Astrocyte of the spinal cord (primary cell): ENCODE measurements around the gene SKIL.

ENCODE experiments used
- DNase-seq: peaks from one replicate; pipeline ENCODE4 v3.0.0; 2011; ENCODE audit warnings: low read depth, low spot score
- H3K4me3 ChIP-seq: 2 replicates; pipeline ENCODE4 v1.5.1; 2011; ENCODE audit warnings: low read depth, mild to moderate bottlenecking, low read length, moderate library complexity
- in situ Hi-C: cut with HindIII; loops from 2 replicates; pipeline ENCODE4 v1.10.0; 2017; ENCODE audit warnings: low sequenced_read_pairs
- TF ChIP-seq, protein P1 (sequence below): IDR thresholded peaks from 2 replicates; pipeline ENCODE4 v1.5.1; 2012; ENCODE audit warnings: low read depth, mild to moderate bottlenecking, low read length, inconsistent platforms

SKIL gene

DNA sequence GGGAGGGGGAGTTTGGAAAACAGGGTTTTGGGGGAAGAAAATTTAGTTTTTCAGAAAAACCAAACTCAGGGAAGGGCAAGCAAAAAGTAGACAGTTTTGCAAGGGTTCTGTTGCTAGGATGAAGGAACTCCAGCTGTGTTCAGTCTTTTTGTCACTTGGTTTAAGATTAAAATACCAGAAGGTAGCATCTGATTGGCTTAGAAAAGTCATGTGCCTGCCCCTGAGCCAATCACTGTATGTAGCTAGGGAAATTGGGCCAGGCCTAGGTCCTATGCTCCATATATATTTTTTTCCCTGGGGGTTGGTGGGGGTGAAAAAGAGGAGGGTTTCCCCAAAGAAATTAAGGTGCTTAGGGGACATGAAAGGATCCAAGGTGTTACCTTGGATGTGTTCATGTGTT, 85.4 kb downstream of the SKIL start:
- in situ Hi-C loops: no loop called here
- no peak overlapping the region for H3K4me3 ChIP-seq
- TF ChIP-seq, protein P1, sequence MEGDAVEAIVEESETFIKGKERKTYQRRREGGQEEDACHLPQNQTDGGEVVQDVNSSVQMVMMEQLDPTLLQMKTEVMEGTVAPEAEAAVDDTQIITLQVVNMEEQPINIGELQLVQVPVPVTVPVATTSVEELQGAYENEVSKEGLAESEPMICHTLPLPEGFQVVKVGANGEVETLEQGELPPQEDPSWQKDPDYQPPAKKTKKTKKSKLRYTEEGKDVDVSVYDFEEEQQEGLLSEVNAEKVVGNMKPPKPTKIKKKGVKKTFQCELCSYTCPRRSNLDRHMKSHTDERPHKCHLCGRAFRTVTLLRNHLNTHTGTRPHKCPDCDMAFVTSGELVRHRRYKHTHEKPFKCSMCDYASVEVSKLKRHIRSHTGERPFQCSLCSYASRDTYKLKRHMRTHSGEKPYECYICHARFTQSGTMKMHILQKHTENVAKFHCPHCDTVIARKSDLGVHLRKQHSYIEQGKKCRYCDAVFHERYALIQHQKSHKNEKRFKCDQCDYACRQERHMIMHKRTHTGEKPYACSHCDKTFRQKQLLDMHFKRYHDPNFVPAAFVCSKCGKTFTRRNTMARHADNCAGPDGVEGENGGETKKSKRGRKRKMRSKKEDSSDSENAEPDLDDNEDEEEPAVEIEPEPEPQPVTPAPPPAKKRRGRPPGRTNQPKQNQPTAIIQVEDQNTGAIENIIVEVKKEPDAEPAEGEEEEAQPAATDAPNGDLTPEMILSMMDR: no peak
- DNase-seq: no peak

DNA sequence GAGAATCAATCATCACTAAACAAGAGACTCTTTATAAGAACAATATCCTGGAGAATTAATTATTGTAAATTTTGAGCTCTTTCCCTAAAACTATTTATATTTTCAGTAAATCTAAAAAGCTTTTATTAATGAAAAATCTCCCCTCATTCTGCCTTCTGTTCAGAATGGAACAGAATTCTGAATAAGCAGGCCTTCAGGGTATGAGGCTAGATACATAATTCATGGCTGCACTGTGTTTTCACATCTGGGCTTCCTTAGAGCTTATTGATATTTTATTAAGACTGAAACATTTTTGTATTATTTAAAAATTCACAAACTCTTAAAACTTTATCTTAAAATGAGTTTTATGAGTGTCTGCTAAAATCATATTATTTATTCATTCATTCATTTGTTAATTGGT, 85.9 kb downstream of the SKIL start:
- H3K4me3 ChIP-seq: no peak overlapping the region
- TF ChIP-seq, protein P1: no peak
- in situ Hi-C loops: no loop called here
- DNase-seq: no peak
